Activated effector memory CD4-positive, alpha-beta T cell treated with Interleukin-2 at 50 U/mL for 16 hours (primary cell): ENCODE data around the gene PRKX.
"Not testable (repeated sequence)": the region's sequence is repeated elsewhere in the genome, so short reads cannot be mapped to it uniquely, and the experiment has no call there.

ENCODE experiments used
- DNase-seq: peaks from one replicate; pipeline ENCODE4 v3.0.0-alpha.2; 2020

The PRKX gene

DNA sequence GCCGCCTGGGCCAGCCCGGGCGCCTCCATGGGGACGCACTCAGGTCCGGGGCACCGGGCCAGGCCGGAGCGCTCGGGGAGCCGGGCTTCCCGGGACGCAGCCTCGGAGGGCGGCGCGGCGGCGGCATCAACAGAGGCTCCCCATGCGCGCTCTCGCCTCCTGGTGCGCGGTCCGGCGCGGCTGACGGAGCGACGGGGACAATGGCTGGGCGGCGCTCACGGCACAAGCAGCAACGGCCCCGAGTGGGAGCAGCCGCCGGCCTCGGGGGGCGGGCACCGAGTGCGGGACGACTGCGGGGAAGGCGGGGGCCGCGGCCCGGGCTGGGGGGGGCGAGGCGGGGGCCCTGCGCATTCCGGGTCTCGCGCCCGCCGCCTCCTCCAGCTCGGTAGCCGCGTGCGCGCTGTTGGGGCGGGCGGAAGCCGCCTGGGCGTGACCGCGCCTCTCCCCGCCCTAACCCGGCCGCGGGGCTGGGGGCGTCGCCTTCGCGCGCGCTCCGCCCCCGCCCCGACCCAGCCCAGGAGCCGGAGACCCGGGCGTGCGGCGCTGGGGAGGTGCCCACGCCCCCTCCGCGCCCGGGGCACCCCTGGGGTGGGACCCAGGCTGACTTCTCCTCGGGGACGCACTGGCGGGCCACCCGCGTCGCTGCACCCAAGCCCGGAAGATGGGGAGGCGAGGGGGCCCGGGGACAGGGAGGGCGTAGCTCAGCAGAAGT is at the start of gene PRKX:
Gene PRKX, minus strand, starts transcription at position 425 of the 712 bp plus-strand sequence. Its CDS starts 396 bp downstream, at position 29.
- DNase-seq = peak; percentile 67

DNA sequence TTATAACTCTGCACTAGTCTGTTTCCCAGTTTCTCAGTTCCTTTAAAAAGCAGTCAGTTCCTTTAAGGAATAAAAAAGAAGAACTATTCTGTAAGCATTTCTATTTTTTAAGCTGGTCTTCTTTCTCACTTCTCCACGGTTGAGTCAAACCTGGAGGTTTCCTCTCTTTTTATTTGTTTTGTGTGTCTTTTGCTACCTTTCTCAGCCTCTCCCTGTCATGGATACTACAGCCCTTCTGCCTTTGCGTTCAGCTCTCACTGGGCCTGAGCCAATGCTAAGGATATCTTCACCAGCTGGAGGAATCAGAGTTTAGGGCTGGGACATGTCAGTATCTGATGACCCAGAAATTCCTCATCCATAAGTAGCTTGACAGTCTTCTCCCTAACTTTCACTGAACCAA is 49.7 kb upstream of the PRKX start:
- DNase-seq = no peak

DNA sequence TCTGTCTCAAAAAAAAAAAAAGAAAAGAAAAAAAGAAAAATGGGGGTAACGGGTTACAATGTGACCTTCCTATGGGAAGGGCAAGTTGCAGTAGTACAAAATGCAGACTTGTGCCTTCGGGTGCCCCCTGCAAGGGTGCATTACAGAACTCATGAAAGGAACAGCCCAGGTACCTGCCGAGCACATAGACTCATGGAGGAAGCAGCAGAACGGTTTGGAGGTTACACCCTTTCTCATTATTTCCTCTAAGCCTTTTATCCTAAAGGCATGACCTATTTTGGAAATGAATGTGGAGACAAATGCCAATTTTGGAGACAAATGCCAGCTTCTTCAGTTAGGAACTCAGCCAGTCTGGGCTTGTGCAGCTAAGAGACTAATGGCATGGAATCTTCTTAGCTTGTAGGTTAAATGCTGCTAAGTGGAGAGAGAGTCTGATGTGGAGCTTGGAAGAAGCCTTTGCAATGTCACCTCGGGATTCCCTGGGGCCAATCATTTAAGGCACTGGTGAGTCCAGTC is 44.1 kb upstream of the PRKX start:
- DNase-seq = no peak

DNA sequence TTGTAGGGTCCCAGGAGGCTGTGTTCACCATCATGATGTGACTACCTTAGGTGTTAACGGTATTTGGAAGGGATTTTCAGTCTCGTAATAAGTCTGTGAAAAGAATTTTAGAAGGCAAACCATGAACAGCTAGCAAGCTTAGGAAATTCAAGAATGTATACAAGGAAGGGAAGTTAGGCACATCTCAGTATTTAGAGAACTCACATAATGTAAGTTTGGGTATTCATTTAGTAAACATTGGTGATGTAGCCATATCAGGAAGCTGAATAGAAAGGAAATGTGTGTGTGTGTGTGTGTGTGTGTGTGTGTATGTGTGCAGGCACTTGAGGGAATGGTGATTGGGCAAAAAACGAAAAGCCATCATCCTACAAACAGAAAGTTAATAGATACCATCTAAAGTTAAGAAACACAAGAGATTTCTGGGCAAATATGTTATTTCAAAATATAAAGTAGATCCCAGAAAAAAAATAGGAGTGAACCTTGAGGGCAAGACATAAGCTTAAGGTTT is 34.7 kb upstream of the PRKX start:
- no peak for DNase-seq

DNA sequence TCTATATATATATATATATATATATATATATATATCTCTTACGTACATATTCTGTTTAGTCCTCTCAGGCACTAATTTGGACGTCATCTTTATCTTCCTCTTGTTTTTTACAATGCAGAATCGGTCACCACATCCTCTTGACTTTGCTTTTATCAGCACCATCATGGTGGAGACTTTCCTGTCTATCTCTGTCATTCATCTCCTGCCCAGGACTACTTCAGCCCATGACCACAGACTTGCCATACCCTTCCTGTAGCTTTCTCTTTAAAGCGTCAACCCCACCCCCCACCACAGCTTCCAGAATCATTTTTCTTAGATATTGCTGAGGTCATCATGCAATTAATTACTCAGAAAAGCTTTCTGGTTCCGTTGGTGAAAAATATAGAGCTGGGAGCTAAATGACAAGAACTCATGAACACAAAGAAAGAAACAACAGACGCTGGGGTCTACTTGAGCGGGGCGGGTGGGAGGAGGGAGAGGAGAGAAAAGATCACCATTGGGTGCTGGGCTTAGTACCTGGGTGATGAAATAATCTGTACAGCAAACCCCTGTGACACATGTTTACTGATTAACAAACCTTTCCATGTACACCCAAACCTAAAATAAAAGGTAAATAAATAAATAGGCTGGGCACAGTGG is 30.5 kb upstream of the PRKX start:
- peak; percentile 28 for DNase-seq

DNA sequence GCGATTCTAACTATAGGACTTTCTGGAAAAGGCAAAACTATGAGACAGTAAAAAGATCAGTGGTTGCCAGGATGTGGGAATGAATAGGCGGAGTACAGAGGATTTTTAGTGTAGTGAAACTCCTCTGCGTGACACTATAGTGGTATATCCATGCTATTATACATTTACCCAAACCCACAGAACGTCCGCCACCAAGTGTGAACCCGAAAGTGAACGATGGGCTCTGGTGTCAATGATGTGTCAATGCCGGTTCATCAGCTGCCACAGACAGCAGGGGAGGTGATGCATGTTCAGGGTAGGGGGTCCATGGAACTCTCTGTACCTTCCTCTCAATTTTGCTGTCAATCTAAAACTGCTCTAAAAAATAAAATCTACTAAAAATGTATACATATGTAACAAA is 27.5 kb upstream of the PRKX start:
- not testable (repeated sequence) for DNase-seq

DNA sequence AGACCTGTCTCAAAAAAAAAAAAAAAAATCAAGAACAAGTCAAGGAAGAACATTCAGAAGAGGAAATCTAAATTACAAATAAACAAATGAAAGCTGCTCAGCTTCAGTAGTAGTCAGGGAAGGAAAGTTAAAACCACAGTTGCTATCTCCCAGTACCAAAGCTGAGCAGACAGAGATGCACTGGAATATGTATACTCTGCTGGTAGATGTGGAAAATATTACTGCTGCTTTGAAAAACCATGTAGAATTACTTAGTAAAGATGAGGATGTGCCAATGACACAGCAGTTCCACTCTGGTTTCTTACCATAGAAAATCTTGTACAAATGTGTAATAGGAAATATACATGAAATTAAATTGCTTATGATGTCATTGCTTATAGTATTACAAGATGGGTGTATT is 25.1 kb upstream of the PRKX start:
- DNase-seq = no peak

DNA sequence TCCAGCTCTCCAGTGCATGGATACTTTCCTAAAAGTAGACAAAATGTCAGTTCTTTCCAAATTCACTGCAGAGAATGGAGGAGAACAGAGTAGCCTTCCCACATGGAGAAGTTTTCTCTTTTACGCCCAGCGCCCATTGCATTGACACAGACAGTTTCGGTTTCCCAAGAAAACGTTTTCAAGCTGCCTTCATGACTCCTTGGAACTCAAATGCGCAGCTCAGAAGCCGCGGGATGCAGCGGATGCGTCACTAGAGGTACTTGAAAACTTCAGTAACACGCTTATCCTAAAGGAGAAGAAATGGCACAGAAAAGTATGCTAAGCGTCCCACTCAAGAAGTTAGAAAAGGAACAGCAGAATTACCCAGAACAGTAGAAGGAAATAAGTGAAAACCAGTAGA is 23.1 kb upstream of the PRKX start:
- DNase-seq = not testable (repeated sequence)

DNA sequence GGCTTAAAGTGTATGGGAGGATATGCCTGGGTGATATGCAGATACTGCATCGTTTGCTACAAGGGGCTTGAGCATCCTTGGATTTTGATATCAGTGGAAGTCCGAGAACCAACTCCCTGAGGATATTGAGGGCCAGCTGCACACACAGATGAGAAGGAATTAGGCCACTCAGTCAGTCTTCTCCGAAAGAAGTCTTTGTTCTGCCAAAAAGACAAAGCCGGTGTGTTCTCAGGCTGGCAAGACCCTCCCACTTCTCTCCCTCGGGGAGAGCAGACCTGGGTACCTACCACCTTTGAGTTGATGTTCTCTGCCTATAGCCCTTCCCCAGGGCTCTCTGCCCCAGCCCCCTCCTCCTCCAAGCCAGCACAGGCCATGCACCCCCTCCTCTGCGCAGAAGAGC is 22.4 kb upstream of the PRKX start:
- DNase-seq = not testable (repeated sequence)

DNA sequence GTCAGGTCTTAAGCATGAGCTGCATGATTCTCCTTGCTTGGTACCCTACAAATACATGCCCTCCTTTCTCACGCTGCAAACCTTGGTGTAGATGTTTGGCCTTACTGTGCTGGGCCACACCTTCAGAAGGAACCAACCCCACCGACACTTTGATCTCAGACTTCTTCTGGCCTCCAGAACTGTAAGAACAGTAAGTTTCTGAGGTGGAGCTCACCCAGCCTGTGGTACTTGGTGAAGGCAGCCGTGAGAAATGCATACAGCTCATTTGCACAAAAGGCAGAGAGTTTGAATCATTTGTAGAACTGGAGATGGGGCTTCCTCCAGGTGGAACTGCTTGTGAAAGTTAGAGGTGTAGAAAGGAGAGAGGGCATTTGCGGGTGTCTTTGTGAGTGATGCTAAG is 21.0 kb upstream of the PRKX start:
- DNase-seq = not testable (repeated sequence)

DNA sequence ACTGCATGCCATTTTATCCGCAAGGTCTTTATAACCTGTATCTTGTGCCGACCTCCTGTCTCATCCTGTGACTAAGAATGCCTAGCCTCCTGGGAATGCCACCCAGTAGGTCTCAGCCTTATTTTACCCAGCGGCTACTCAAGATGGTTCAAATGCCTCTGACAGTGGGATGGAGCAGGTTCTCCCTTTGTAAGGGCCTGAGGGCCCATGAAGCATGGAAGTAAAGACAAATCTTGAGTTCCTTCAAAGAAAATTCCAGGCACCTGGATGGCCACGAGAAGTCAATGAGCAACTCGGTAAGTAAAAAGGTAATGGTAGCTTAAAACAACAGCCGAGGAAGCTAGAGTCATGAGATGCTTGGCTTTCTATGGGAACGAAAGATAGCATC is 19.6 kb upstream of the PRKX start:
- DNase-seq = no peak

DNA sequence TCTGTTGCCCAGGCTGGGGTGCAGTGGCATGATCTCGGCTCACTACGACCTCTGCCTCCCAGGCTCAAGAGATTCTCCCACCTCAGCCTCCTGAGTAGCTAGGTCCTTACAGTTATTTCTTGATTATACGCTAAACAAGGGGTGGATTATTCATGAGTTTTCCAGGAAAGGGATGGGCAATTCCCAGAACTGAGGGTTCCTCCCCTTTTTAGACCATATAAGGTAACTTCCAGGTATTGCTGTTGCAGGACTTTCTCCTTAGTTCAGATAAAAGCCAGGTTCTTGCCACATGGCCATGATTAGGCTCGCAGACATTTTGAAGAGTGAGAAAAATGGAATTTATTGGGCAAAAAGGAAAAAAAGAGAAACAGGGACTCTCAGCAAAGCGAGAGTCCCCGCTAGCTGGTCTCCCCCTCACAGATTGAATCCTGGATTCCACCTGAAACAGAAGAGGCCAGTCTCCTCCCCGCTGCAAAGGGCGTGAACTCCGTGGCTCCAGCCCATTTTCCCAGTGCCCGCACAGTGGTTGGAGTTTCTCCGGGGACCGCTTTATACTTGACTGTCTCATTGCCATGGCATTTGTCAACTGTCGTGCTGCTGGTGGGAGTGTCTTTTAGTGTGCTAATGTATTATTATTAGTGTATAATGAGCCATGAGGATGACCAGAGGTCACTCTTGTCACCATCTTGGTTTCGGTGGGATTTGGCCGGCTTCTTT is 19.0 kb upstream of the PRKX start:
- DNase-seq = not testable (repeated sequence)

DNA sequence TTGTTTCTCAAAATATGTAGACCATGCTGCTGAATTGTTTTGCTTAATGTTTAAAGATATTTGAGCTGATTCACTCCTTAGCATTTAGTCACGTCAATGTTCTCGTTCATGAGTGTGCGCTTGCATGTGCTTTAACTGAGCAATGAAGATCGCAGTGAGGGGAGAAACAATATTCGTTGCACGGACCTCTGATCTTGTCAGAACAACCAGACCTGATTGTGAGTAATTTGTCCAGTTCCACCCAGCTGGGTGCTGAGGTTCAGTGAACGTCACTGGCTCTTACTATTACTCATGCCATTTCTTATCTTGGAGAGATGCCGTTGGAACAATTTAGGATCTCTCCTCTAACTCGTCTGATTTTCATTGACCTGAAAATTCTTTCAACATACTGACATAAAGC is 15.0 kb upstream of the PRKX start:
- DNase-seq = no peak

DNA sequence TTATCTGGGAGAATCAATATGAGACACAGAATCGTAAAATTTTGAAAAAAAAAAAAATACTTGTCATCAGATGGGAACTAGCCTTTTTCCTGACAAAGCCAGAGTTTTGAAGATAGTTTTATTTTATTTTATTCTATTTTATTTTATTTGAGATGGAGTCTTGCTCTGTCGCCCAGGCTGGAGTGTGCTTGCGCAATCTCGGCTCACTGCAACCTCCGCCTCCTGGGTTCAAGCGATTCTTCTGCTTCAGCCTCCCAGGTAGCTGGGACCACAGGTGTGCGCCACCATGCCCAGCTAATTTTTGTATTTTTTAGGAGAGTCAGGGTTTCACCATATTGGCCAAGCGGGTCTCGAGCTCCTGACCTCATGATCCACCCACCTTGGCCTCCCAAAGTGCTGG is 10.0 kb upstream of the PRKX start:
- DNase-seq = not testable (repeated sequence)

DNA sequence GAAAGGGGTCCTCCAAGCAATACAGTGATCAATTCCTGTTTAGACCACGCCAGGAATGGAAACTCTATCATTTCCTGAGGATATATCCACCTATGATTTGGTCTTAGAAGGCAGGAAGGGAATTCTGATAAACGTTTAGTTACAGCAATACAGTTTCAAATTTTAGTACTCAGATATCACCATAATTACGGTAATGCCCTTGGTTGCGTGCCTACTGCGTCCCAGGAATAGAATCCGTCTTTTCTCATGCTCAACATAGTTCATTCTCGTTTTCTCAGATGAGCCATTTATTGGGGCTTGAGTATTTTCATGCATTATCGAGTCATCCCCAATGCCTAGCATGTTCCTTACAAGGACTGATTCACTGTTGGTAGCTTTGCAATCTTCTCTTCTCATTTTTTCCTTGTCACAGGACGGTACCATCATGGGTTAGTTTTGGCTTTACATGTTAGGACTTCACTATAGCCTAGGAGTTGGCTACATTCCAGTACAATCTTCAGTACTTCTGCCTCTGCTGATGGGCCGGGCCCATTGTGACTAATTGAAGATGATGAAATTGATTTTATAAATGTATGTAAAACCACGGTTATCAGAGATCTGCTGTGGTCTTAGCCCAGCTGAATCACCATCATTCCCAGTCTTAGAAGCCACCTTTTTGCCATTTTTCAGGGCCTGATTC is 4.4 kb upstream of the PRKX start:
- DNase-seq = no peak

DNA sequence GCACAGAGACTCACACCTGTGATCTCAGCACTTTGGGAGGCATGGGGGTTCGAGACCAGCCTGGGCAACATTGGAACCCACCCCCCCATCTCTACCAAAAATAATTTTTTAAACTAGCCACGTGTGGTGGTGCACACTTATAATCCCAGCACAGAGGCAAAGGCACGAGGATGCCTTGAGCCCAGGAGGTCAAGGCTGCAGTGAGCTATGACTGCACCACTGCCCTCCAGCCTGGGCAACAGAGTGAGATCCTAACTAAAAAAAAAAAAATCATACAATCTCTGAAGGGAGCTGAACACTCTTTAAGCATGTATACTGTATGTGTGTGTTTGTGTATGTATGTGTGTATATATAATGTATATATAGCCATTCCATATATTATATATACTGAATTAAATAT is 2.5 kb upstream of the PRKX start:
- no peak for DNase-seq

DNA sequence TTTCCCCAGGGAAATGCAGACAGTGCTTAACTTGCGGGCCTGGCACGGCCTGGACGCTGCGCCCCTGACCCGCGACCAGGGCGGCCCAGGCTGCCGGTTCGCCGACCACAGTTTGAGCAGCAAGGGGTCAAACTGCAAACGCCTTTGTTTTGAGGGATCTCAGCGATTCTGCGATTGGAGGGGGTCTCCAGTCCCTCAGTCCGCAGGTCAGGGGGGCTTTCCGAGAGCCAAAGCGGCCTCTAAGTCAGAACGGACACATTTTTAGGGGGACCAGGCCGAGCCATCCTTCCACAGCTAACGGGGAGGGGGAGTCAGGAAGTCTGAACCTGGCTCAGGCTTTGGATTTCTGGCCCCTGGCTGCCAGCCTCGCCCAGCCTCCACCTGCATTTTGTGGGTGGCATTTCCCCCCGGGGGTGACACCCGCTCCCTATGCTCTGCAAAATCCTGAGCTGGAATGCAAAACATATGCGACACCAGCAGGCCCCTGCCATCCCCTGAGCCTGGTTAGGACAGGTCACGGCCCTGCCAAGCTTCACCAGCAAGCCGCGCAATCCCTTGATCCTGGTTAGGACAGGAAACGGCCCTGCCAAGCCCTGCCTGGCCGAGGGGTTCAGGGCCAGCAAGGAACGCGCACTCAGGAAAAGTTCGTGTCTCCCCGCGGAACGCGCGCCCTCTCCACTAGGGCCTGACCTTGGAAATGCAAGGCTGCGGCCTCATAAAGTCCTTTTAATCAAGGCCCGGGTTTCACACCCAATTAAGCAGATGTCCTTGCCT is 1.4 kb upstream of the PRKX start:
- DNase-seq = not testable (repeated sequence)

DNA sequence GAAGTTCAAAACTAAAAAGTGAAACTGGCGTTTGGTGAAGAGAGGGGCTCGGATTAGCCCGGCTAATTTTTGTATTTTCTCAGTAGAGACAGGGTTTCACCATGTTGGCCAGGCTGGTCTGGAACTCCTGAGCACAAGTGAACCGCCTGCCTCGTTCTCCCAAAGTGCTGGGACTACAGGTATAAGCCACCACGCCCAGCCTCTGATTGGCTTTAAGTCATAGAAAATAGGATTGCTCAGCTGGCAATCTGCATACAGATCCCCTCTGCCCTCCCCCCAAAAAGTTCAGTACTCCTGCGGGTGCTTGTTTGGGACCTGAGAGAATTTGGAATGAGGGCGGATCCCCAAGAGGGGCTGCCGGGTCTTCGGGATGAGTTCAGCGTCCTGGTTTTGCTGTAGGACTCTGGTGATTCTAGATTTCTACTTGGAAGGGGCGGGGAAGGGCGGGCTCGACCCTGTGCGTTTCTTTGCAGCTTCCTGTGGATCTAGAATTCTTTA is 537 bp upstream of the PRKX start:
- DNase-seq = no peak

DNA sequence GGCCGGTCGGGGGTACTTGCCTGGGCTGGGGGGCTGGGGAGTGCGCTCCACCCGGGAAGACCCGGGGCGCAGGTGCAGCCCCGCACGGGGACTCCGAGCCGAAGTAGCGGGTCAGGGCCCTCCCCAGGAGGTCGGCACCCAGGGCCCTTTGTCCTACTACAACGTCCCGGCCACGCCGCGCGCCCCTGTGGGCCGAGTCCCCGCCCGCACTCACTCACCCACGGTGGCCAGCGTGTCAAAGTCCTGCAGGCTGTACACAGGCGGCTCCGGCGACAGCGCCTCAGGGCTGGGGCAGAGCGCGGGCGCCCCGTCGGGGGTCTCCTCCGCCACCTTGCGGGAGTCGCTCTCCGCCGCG is 602 bp downstream of the PRKX start:
- DNase-seq = no peak

DNA sequence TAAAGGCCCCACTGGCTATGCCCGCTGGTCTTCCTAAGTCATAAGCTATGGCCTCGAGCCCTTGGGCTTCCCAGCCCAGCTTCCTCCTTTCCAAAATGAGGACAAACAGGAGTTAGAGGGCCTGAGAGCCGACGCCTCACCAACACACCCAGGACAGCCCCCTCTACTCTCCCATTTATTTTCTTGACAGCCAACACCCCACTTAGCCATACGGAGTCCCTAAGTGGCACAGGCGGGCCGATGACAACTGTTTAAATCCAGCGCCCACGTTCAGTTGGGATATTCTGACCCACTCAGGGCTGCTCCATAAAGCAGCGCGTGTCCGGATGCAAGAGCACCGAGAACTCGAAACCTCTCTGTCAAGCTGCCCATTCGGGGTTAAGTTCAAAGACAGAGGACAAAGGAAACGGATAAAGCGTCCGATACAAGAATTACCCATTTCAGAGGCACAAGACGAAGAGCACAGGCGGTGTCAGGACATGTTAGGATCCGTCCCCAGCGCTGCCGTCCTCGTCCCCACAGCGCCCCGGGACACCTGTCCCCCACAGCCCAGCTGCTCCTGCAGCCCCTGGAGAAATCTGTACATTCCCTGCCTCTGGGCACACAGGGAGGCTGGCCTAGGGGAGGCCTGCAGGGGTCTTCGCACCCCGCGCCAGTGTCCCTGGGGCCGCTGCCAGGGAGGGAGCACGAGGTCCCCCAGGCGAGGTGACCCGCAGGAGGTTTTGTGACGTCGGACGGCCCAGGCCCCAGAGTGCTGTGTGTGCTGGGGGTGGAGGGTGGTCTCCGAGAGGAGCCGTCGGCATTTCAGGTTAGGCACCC is 1.2 kb downstream of the PRKX start:
- DNase-seq = no peak

DNA sequence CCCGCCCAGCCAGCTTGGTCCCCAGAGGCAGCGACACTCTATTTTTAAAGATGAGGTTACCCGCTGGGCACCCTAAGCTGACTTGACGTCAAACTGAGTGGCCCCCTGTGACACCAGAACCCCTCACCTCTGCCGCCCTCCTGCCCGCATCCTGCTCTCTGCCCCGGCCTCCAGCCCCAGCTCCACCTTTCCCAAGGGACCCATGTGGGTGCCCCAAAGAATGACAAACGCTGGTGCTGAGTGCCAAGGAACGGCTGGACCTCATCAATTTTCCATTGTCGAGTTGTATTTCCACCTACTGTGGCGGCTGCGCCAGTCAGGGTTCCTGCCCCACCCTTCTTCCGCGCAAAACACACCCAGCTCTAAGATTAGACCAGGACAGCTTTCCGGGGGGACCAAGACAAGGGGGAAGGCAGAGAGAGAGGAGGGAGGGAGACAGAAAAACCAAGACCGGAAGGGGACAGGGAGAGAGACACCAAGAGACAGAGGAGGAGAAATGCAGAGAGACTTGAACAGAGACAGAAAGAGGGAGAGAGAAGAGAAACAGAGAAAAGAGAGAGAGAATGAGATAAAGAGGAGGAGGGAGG is 2.0 kb downstream of the PRKX start:
- DNase-seq = no peak
